Metanephros (tissue), 2 donors: ENCODE measurements around the gene MESD. TPM values are rescaled to one million over a fixed set of nuclear protein-coding genes. Genes with fewer than 3 reads are reported as not detected.

Experiments
- small RNA-seq: library from RNA; depleted of rRNA; stranded (forward); fragments of <200 nt; gene quantifications from one replicate; pipeline ENCODE3, GENCODE V24; 2014; ENCODE audit warnings: low replicate concordance
- total RNA-seq: library from RNA; depleted of rRNA; stranded (reverse); fragments of >200 nt; gene quantifications from one replicate; pipeline ENCODE4 v1.2.3, GENCODE V29; 2014

The MESD gene
- total RNA-seq: 30.9 TPM

GRCh38 chr15:80989518-80990478 is at the start of gene MESD:
MESD (minus strand) TSS chr15:80989819; CDS start chr15:80989791, 28 bp downstream.

GRCh38 chr15:81000624-81001151 is 11.1 kb upstream of the MESD start, which contains the start of gene TLNRD1:
TLNRD1 (plus strand) TSS chr15:81000923; CDS start chr15:81002272, 1,349 bp downstream.

Small RNAs within 50 kb of the gene (small RNA-seq; reads per million reads assigned to genes)
- gene MIR4514: not detected

Other genes starting within 250 kb of the MESD start
- gene CEMIP, start 210.4 kb downstream of the MESD start, total RNA-seq: 1.6 TPM
- gene TLNRD1, start 11.1 kb upstream of the MESD start, total RNA-seq: 11.4 TPM
- 0.58 TPM for gene CFAP161, start 144.5 kb upstream of the MESD start, total RNA-seq
- gene IL16, start 207.1 kb upstream of the MESD start, total RNA-seq: 6.7 TPM